Keratinocyte (primary cell): ENCODE measurements around the gene SLAMF1. TPM values are rescaled to one million over a fixed set of nuclear protein-coding genes. Genes with fewer than 3 reads are reported as not detected.

Experiments used
- DNase-seq: peaks from one replicate; pipeline ENCODE4 v3.0.0-alpha.2; 2011; ENCODE audit warnings: low read depth, missing footprints, low spot score
- FAIRE-seq: peaks from 2 replicates; lab custom pipeline; 2011; peaks lifted over from hg19 to GRCh38; lab: Jason Lieb, UNC
- H2AFZ ChIP-seq: 2 replicates; pipeline ENCODE4 v1.6.0; 2012; ENCODE audit warnings: low read length, control low read depth, inconsistent platforms; ENCODE audit not compliant: control insufficient read depth
- H3K27ac ChIP-seq: 2 replicates; pipeline ENCODE4 v1.5.1; 2011; ENCODE audit warnings: low read length; ENCODE audit not compliant: control insufficient read depth, insufficient read depth
- H3K27me3 ChIP-seq: 3 replicates; pipeline ENCODE4 v1.6.0; 2011; ENCODE audit warnings: low read length; ENCODE audit not compliant: control insufficient read depth, insufficient read depth; ENCODE audit errors: extremely low read depth
- H3K36me3 ChIP-seq, 2 experiments: 2 replicates in 1 of 2; 3 replicates in 1 of 2; pipeline ENCODE4 v1.5.1; 2011; ENCODE audit warnings: low read length in 2 of 2, mild to moderate bottlenecking in 1 of 2; ENCODE audit not compliant: control insufficient read depth in 2 of 2, insufficient read depth in 2 of 2; ENCODE audit errors: extremely low read depth in 1 of 2
- H3K4me1 ChIP-seq: 3 replicates; pipeline ENCODE4 v1.5.1; 2011; ENCODE audit warnings: low read length; ENCODE audit not compliant: control insufficient read depth, insufficient read depth; ENCODE audit errors: extremely low read depth
- H3K4me2 ChIP-seq: 3 replicates; pipeline ENCODE4 v1.6.0; 2011; ENCODE audit warnings: low read depth, low read length; ENCODE audit not compliant: control insufficient read depth, insufficient read depth; ENCODE audit errors: extremely low read depth
- H3K4me3 ChIP-seq, 3 experiments: fragments of 200-600 bp in 1 of 3; sonication (generic) in 1 of 3; 2 replicates in 2 of 3; 3 replicates in 1 of 3; pipeline ENCODE4 v1.5.1; 2011 to 2016; ENCODE audit warnings: low read length in 3 of 3, mild to moderate bottlenecking in 3 of 3, control low read depth in 2 of 3, inconsistent platforms in 1 of 3, low read depth in 1 of 3, mixed read lengths in 1 of 3, mixed run types in 1 of 3, moderate library complexity in 1 of 3; ENCODE audit not compliant: control insufficient read depth in 2 of 3, insufficient read depth in 2 of 3; ENCODE audit errors: extremely low read depth in 1 of 3
- H3K79me2 ChIP-seq: 2 replicates; pipeline ENCODE4 v1.6.0; 2012; ENCODE audit warnings: low read length; ENCODE audit not compliant: control insufficient read depth, insufficient read depth
- H3K9ac ChIP-seq: 3 replicates; pipeline ENCODE4 v1.6.0; 2011; ENCODE audit warnings: low read length; ENCODE audit not compliant: control insufficient read depth, insufficient read depth; ENCODE audit errors: extremely low read depth
- H3K9me1 ChIP-seq: 3 replicates; pipeline ENCODE4 v1.6.0; 2011; ENCODE audit warnings: low read length; ENCODE audit not compliant: control insufficient read depth, insufficient read depth; ENCODE audit errors: extremely low read depth
- H3K9me3 ChIP-seq: 2 replicates; pipeline ENCODE4 v1.5.1; 2012; ENCODE audit warnings: low read depth, low read length; ENCODE audit not compliant: control insufficient read depth
- H4K20me1 ChIP-seq: 3 replicates; pipeline ENCODE4 v1.6.0; 2011; ENCODE audit warnings: low read length; ENCODE audit not compliant: control insufficient read depth, insufficient read depth; ENCODE audit errors: extremely low read depth
- CTCF ChIP-seq, 3 experiments: IDR thresholded peaks in 1 of 3; conservative IDR thresholded peaks in 1 of 3; optimal IDR thresholded peaks in 1 of 3; 2 replicates in 2 of 3; 3 replicates in 1 of 3; pipeline versions ENCODE3 to v1.5.1; 2011; ENCODE audit warnings: low read length in 3 of 3, mild to moderate bottlenecking in 3 of 3, moderate library complexity in 2 of 3, control low read depth in 1 of 3, inconsistent platforms in 1 of 3; ENCODE audit not compliant: insufficient read depth in 2 of 3; ENCODE audit errors: extremely low read depth in 1 of 3
- EZH2 ChIP-seq: IDR thresholded peaks from one replicate; pipeline ENCODE4 v1.6.1; 2012; ENCODE audit warnings: inconsistent platforms, mild to moderate bottlenecking, low read length, moderate library complexity
- dilution Hi-C: fragments of 300-500 bp; cut with MboI; formaldehyde crosslinking; loops from one replicate; pipeline ENCODE4 v1.7.0; 2020; ENCODE audit warnings: low sequenced_read_pairs; ENCODE audit not compliant: extremely low pct_ligation_motif_present
- polyA plus RNA-seq, 5 experiments: library from polyadenylated mRNA; depleted of rRNA in 3 of 5; stranded (reverse) in 3 of 5; stranded (forward) in 1 of 5; unstranded in 1 of 5; fragments of >200 nt; gene quantifications; 1 replicate in 1 of 5; 2 replicates in 3 of 5; 3 replicates in 1 of 5; pipeline versions ENCODE4 v1.2.1 to v1.2.3, GENCODE V29; 2011 to 2012; ENCODE audit warnings: missing spikeins in 2 of 5, low read depth in 1 of 5, low replicate concordance in 1 of 5

The SLAMF1 gene
- polyA plus RNA-seq, 1 donor (not counting 4 experiments of a cell fraction or from before 2014, with no cell fraction given): not detected

GRCh38 chr1:160590488-160590887 lies 56.4 kb downstream of the SLAMF1 start:
- Histone ChIP-seq H3K36me3 (no peaks in the 10 kb centered on the region), H3K79me2 (no peaks in the 10 kb centered on the region), H3K4me2 (no peak overlapping the region), H3K9me3 (no peaks in the 10 kb centered on the region), H4K20me1 (no peaks in the 10 kb centered on the region), H2AFZ (no peak overlapping the region), H3K27ac (no peak overlapping the region), H3K4me3 (no peak overlapping the region), H3K27me3 (no peaks in the 10 kb centered on the region), H3K4me1 (no peaks in the 10 kb centered on the region), H3K9ac (no peak overlapping the region), H3K9me1 (no peaks in the 10 kb centered on the region)
- dilution Hi-C loops: no loop called here
- FAIRE-seq (no peak), DNase-seq (no peak)
- no peak for TF ChIP-seq EZH2
- no peak for TF ChIP-seq CTCF (optimal IDR thresholded peaks at IDR 0.05 in 1 of 3, IDR thresholded peaks at IDR 0.05 in 1 of 3, conservative IDR thresholded peaks at IDR 0.05 in 1 of 3; ENCODE audit: extremely low read depth in 1 of 3, insufficient read depth in 2 of 3, low read length in 3 of 3)

- no peaks in the 10 kb centered on the region for H3K4me1 ChIP-seq
- H3K27me3 ChIP-seq: no peaks in the 10 kb centered on the region
- H3K9me1 ChIP-seq: no peaks in the 10 kb centered on the region
- no peak overlapping the region for H3K27ac ChIP-seq
- no peak for TF ChIP-seq CTCF (optimal IDR thresholded peaks at IDR 0.05 in 1 of 3, IDR thresholded peaks at IDR 0.05 in 1 of 3, conservative IDR thresholded peaks at IDR 0.05 in 1 of 3; ENCODE audit: extremely low read depth in 1 of 3, insufficient read depth in 2 of 3, low read length in 3 of 3)
- TF ChIP-seq EZH2: no peak
- H3K9ac ChIP-seq: no peak overlapping the region
- no peaks in the 10 kb centered on the region for H3K9me3 ChIP-seq
- no peaks in the 10 kb centered on the region for H3K36me3 ChIP-seq
- no peaks in the 10 kb centered on the region for H4K20me1 ChIP-seq
- H3K4me2 ChIP-seq: no peak overlapping the region
- no peak for FAIRE-seq
- no peak for DNase-seq
- H2AFZ ChIP-seq: no peak overlapping the region
- dilution Hi-C loops: no loop called here
- H3K4me3 ChIP-seq: no peak overlapping the region
- H3K79me2 ChIP-seq: no peaks in the 10 kb centered on the region
Measured at GRCh38 chr1:160588468-160588867, 58.4 kb downstream of the SLAMF1 start.
